ENCODE measurements around the gene MRGPRG. TPM values are rescaled to one million over a fixed set of nuclear protein-coding genes. Genes with fewer than 3 reads are reported as not detected.

The MRGPRG gene
- polyA plus RNA-seq, 1 donor (not counting 4 experiments of a cell fraction or from before 2014, with no cell fraction given), result not detected

- Histone ChIP-seq H4K20me1 (ENCODE audit: control insufficient read depth, extremely low read depth, insufficient read depth, low read length) (no peaks in the 10 kb centered on the region), H3K27me3 (ENCODE audit: control insufficient read depth, extremely low read depth, insufficient read depth, low read length) (no peaks in the 10 kb centered on the region), H3K4me1 (ENCODE audit: control insufficient read depth, extremely low read depth, insufficient read depth, low read length) (no peaks in the 10 kb centered on the region), H3K4me2 (ENCODE audit: control insufficient read depth, extremely low read depth, insufficient read depth, low read depth, low read length) (no peak overlapping the region), H3K9ac (ENCODE audit: control insufficient read depth, extremely low read depth, insufficient read depth, low read length) (no peak overlapping the region), H3K27ac (ENCODE audit: control insufficient read depth, insufficient read depth, low read length) (no peak overlapping the region), H3K79me2 (ENCODE audit: control insufficient read depth, insufficient read depth, low read length) (no peaks in the 10 kb centered on the region), H3K4me3 (ENCODE audit: control insufficient read depth in 2 of 3, extremely low read depth in 1 of 3, insufficient read depth in 2 of 3, low read depth in 1 of 3, low read length in 3 of 3) (no peak overlapping the region), H3K36me3 (ENCODE audit: control insufficient read depth in 2 of 2, extremely low read depth in 1 of 2, insufficient read depth in 2 of 2, low read length in 2 of 2) (no peaks in the 10 kb centered on the region), H3K9me1 (ENCODE audit: control insufficient read depth, extremely low read depth, insufficient read depth, low read length) (no peaks in the 10 kb centered on the region), H2AFZ (ENCODE audit: control insufficient read depth, low read length) (no peak overlapping the region), H3K9me3 (ENCODE audit: control insufficient read depth, low read depth, low read length) (no peaks in the 10 kb centered on the region)
- TF ChIP-seq CTCF (optimal IDR thresholded peaks at IDR 0.05 in 1 of 3, IDR thresholded peaks at IDR 0.05 in 1 of 3, conservative IDR thresholded peaks at IDR 0.05 in 1 of 3; ENCODE audit: extremely low read depth in 1 of 3, insufficient read depth in 2 of 3, low read length in 3 of 3), result no peak
- no peak for TF ChIP-seq EZH2 (IDR thresholded peaks at IDR 0.05; ENCODE audit: low read length)
- DNase-seq (ENCODE audit: low read depth, low spot score), result no peak
- FAIRE-seq, result no peak
- dilution Hi-C loops (cut with MboI; ENCODE audit: extremely low pct_ligation_motif_present, low sequenced_read_pairs), result no loop called here
Measured at GRCh38 chr11:3184732-3185347, 33.8 kb downstream of the MRGPRG start.

- Histone ChIP-seq H4K20me1 (ENCODE audit: control insufficient read depth, extremely low read depth, insufficient read depth, low read length) (no peaks in the 10 kb centered on the region), H3K4me3 (ENCODE audit: control insufficient read depth in 2 of 3, extremely low read depth in 1 of 3, insufficient read depth in 2 of 3, low read depth in 1 of 3, low read length in 3 of 3) (no peak overlapping the region), H3K79me2 (ENCODE audit: control insufficient read depth, insufficient read depth, low read length) (no peaks in the 10 kb centered on the region), H3K27me3 (ENCODE audit: control insufficient read depth, extremely low read depth, insufficient read depth, low read length) (no peaks in the 10 kb centered on the region), H3K27ac (ENCODE audit: control insufficient read depth, insufficient read depth, low read length) (no peak overlapping the region), H3K9ac (ENCODE audit: control insufficient read depth, extremely low read depth, insufficient read depth, low read length) (no peak overlapping the region), H3K4me2 (ENCODE audit: control insufficient read depth, extremely low read depth, insufficient read depth, low read depth, low read length) (no peak overlapping the region), H3K9me1 (ENCODE audit: control insufficient read depth, extremely low read depth, insufficient read depth, low read length) (no peaks in the 10 kb centered on the region), H3K4me1 (ENCODE audit: control insufficient read depth, extremely low read depth, insufficient read depth, low read length) (no peaks in the 10 kb centered on the region), H3K9me3 (ENCODE audit: control insufficient read depth, low read depth, low read length) (no peaks in the 10 kb centered on the region), H2AFZ (ENCODE audit: control insufficient read depth, low read length) (no peak overlapping the region), H3K36me3 (ENCODE audit: control insufficient read depth in 2 of 2, extremely low read depth in 1 of 2, insufficient read depth in 2 of 2, low read length in 2 of 2) (no peaks in the 10 kb centered on the region)
- no peak for DNase-seq (ENCODE audit: low read depth, low spot score)
- dilution Hi-C loops (cut with MboI; ENCODE audit: extremely low pct_ligation_motif_present, low sequenced_read_pairs), result no loop called here
- no peak for TF ChIP-seq EZH2 (IDR thresholded peaks at IDR 0.05; ENCODE audit: low read length)
- TF ChIP-seq CTCF (optimal IDR thresholded peaks at IDR 0.05 in 1 of 3, IDR thresholded peaks at IDR 0.05 in 1 of 3, conservative IDR thresholded peaks at IDR 0.05 in 1 of 3; ENCODE audit: extremely low read depth in 1 of 3, insufficient read depth in 2 of 3, low read length in 3 of 3), result no peak
- no peak for FAIRE-seq
Measured at GRCh38 chr11:3183523-3183922, 35.1 kb downstream of the MRGPRG start.

Measured in keratinocyte (primary cell).